ENCODE measurements around the gene ZNF624.

The ZNF624 gene

GRCh38 chr17:16589097-16589969 is 64.3 kb downstream of the ZNF624 start:
- DNase-seq = peak; percentile 92

GRCh38 chr17:16585796-16586195 is 67.9 kb downstream of the ZNF624 start:
- no peak for DNase-seq

GRCh38 chr17:16584273-16584995 is 69.2 kb downstream of the ZNF624 start:
- peak; percentile 92 to 93 for DNase-seq

GRCh38 chr17:16583781-16584180 is 69.9 kb downstream of the ZNF624 start:
- DNase-seq = peak in 1 of 2 donors; percentile 6

GRCh38 chr17:16573466-16573865 is 80.2 kb downstream of the ZNF624 start:
- DNase-seq = no peak
